Activated CD8-positive, alpha-beta memory T cell treated with anti-CD3 and anti-CD28 coated beads, Interleukin-2, amount 50 U/mL, for 4 hours (primary cell): ENCODE data around the gene CTSD.

Experiments used
- DNase-seq: peaks from one replicate; pipeline ENCODE4 v3.0.0-alpha.2; 2020

Gene CTSD

GRCh38 chr11:1719781-1720180 is 43.9 kb downstream of the CTSD start:
- DNase-seq, result no peak

- DNase-seq, result no peak
These were observed 45.4 kb downstream of the CTSD start for GRCh38 chr11:1718326-1718725.

DNA sequence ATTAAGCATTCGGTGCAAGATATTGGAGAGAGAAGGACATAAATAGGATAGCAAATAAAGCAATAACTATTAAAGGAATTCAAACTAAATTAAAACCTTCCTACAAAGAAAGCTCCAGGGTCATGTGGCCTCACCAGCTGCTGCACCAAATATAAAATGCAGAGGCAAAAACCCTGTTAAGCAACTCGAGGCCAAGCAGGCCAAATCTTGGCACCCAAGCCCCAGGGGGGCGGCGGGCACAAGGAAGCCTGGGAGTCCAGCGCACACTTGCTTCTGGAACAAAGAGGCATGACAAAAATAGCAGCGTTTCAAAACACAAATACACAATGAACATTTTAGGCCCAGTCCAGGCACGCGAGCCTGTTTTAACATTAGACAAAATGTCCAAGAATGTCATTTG is 46.0 kb downstream of the CTSD start:
- DNase-seq, result no peak

- no peak for DNase-seq
These were observed 48.5 kb downstream of the CTSD start for GRCh38 chr11:1714908-1715885.

DNA sequence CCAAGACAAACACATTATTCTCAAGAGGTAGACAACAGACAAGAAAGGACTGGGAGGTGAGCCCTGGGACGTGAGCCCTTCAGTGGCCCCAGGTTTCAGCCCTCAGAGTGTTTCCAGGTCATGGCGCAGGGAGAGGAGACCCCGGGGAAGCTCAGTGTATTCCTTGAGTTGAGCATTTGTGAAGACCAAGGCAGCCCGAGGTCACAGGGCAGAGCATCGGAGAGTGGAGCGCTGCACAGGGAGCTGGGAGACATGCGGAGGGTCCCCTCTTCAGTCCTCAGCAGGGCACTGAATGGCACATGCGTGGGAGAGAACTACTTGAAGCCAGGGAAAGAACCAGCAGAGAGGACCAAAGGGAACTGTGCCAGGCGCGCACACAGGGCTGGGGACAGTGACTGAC is 55.0 kb downstream of the CTSD start:
- DNase-seq, result no peak

DNA sequence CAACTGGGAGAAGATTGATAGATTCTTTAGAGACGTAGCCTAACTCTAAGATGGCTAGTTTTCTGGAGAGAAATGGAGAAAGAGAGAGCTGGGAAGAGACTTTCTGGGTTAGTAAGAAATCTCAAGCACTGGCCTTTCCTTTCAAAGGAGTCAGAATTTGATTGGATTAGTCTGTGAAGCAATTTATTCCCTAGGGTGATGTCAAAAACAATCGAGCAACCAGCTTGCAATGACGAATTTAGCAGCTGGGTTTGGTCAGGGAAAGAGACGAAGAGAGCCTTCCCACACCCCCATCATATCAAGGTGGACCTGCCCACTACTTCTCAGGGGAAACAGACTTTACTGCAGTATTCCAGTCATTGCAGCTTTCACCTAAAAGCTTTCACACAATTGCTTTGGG is 56.0 kb downstream of the CTSD start:
- DNase-seq, result no peak

DNA sequence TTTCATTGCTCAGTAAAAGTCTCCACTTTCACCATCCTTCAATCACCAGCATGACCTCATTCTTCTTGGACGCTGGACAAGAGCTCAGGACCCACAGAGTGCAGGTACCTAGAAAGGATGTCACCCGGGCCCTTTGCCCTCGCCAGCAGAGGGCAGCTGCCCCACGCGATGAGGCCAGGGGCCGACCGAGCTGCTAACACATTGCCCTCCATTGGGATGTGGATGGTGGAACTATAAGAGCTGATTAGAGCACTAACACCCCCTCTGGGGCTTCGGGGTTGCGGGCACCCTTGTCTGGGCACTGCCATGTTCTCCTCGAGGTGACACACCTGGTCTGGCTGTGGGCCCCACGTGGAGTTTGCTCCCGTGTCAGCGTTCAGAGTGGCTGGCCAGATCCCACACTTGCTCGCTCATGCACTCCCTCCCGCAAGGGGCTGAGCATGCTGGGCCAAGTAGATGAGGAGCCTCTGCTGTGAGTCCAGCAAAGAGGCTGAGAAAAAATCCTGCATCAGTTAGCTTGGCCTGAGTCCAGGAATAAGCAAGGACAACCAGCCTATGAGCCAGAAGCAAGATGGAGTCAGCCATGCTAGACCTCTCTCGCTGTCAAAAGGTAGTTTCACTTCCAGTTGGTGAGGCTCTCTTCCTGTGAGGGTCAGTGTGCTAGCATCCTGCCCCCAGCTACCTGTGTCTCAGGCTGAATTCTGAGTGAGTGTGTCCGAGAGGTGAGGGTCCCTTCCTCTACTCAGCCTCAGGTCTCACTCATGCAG is 56.9 kb downstream of the CTSD start:
- no peak for DNase-seq

DNA sequence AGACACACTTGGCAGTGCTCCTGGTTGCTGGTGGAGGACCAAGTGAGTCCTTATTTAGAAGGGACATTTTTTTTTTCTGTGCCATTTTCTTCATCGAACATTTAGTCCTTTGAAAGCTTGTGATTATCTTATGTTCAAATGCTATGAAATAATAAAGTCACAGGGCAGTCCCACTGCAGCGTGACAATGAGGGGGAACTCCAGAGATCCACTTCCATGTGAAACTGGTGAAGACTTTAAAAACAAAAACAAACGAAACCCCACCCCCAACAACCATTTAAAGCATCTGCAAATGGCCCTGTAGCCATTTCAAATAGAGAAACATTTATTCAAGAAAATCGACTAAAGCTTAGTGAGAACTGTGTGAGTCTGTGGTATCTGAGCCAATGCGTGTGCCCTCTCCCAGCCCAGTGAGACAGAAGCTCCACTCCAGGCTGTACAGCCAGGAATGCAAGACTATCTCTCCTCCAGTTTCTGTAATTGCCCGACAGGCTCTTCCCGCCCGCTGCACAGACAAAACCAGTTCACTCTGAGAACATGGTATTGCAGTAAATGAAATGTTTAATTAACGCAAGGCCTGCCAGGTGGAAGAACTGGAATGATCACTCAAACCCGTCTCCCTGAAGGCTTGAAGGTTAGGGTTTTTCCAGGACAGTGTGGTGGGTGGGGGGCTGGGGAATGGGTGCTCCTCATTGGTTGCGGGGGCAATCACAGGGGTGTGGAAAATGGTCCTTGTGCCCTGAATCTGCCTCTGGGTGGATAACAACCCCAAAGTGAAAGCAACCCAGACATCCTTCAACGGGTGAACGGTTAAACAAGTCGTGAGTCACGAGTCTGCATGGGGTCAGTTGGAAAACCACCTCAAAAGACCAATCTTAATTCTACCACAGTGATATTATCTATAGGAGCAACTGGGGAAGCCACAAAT is 58.3 kb downstream of the CTSD start:
- DNase-seq, result no peak

DNA sequence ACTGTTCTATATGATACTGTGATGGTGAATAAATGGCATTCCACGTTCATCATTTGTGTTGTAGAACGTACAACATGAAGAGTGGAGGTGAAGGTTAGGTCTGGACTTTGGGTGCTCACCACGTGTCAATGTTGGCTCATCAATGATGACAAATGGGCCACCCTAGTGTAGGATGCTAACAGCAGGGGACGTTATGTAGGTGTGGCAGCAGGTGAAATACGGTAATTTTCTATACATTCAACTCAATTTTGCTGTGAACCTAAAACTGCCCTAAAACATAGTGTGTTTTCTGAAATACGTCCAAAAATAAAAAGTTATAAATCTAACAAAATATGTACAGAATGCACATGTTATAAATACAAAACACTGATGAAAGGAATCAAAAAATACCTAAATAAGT is 60.6 kb downstream of the CTSD start:
- no peak for DNase-seq
